Right lobe of liver (tissue), 4 donors: ENCODE measurements around the gene CXCL13.

Source experiments
- CTCF ChIP-seq, 4 donors: fragments of 200-600 bp in 3 of 4; fragments of 450-650 bp in 1 of 4; IDR thresholded peaks; one replicate each; pipeline versions ENCODE4 v1.5.1 to v1.8.0; 2016 to 2022; ENCODE audit warnings: antibody characterized with exemption in 4 of 4, mild to moderate bottlenecking in 2 of 4
- POLR2A ChIP-seq: fragments of 450-650 bp; IDR thresholded peaks from one replicate; pipeline ENCODE4 v1.6.1; 2017; ENCODE audit warnings: antibody characterized with exemption, mild to moderate bottlenecking
- donor health status: DM: no; HTN: no; CAD: no.
- donor health status: DM: no; HTN: no; CAD: no.
- donor health status: DM: no; HTN: yes; CAD: no.

- no peak for TF ChIP-seq CTCF (IDR thresholded peaks at IDR 0.05)
- TF ChIP-seq POLR2A, result no peak
Observed at GRCh38 chr4:77634132-77634785, 28.6 kb downstream of the CXCL13 start.
